Measurements from ENCODE around the gene MRPS35.

MRPS35 gene

DNA sequence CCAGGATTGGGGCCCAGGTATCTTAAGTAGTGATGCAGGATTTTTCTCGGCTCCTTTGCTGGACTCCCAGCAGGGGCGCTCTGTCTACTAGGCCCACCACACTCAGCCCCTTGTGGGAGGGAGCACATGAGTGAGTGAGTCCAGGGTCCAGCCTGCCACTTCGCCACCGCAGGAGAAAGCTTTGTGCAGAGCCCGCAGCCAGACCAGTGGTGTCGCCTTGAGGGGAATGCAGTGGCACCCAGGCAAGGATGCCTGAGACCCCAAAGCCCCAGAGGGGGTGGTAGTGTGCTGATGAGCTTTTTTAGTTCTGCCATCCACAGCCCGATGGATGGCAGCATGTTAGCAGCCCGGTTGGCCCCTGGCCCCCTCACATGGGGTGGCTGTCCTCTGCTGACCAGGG lies 5.4 kb upstream of the MRPS35 start:
- H3K4me3 ChIP-seq (replicated peaks in 1 of 2; ENCODE audit: low read depth in 2 of 2, low read length in 2 of 2), result no peak overlapping the region
- no peak for DNase-seq (ENCODE audit: low read depth in 2 of 2)
- TF ChIP-seq, protein P1, sequence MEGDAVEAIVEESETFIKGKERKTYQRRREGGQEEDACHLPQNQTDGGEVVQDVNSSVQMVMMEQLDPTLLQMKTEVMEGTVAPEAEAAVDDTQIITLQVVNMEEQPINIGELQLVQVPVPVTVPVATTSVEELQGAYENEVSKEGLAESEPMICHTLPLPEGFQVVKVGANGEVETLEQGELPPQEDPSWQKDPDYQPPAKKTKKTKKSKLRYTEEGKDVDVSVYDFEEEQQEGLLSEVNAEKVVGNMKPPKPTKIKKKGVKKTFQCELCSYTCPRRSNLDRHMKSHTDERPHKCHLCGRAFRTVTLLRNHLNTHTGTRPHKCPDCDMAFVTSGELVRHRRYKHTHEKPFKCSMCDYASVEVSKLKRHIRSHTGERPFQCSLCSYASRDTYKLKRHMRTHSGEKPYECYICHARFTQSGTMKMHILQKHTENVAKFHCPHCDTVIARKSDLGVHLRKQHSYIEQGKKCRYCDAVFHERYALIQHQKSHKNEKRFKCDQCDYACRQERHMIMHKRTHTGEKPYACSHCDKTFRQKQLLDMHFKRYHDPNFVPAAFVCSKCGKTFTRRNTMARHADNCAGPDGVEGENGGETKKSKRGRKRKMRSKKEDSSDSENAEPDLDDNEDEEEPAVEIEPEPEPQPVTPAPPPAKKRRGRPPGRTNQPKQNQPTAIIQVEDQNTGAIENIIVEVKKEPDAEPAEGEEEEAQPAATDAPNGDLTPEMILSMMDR (IDR thresholded peaks at IDR 0.05; ENCODE audit: low read depth, low read length), result no peak

- DNase-seq (ENCODE audit: low read depth in 2 of 2), result no peak
- TF ChIP-seq, protein P1 (IDR thresholded peaks at IDR 0.05; ENCODE audit: low read depth, low read length), result no peak
- H3K4me3 ChIP-seq (replicated peaks in 1 of 2; ENCODE audit: low read depth in 2 of 2, low read length in 2 of 2), result no peak overlapping the region
Measured at GRCh38 chr12:27707216-27707615, 3.4 kb upstream of the MRPS35 start.

DNA sequence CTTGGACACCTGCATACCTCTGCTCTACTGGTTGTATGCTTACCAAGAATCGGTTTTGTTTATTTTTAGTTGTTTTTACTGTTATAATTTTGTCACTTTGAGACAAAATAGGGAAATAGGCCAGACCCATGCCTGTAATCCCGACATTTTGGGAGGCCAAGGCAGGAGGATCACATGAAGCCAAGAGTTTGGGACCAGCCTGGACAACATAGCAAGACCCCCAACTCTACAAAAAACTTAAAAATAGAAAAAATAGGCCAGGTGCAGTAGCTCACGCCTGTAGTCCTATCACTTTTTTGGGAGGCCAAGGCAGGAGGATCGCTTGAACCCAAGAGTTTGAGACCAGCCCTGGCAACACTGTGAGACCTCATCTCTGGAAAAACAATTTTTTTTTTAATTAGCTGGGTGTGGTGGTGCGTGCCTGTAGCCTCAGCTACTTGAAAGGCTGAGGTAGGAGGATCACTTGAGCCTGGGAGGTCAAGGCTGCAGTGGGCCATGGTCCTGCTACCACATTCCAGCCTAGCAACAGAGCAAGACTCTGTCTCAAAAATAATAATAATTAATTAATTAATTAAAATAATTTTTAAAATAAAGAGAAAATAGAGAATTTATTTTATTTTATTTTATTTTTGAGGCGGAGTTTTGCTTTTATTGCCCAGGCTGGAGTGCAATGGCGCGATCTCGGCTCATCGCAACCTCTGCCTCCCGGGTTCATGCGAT lies 1.3 kb upstream of the MRPS35 start:
- DNase-seq (ENCODE audit: low read depth in 2 of 2), result no peak
- TF ChIP-seq, protein P1 (IDR thresholded peaks at IDR 0.05; ENCODE audit: low read depth, low read length), result no peak

GRCh38 chr12:27709932-27710591 lies 570 bp upstream of the MRPS35 start:
- TF ChIP-seq, protein P1 (IDR thresholded peaks at IDR 0.05; ENCODE audit: low read depth, low read length), result no peak
- peak; percentile 58 to 74 for DNase-seq (ENCODE audit: low read depth in 2 of 2)
- peak overlapping the region; percentile 97 to 100 for H3K4me3 ChIP-seq (replicated peaks in 1 of 2; ENCODE audit: low read depth in 2 of 2, low read length in 2 of 2)

More for the DNA sequence above, 1.3 kb upstream of the MRPS35 start:
- no peak overlapping the region for H3K4me3 ChIP-seq (replicated peaks in 1 of 2; ENCODE audit: low read depth in 2 of 2, low read length in 2 of 2)

DNA sequence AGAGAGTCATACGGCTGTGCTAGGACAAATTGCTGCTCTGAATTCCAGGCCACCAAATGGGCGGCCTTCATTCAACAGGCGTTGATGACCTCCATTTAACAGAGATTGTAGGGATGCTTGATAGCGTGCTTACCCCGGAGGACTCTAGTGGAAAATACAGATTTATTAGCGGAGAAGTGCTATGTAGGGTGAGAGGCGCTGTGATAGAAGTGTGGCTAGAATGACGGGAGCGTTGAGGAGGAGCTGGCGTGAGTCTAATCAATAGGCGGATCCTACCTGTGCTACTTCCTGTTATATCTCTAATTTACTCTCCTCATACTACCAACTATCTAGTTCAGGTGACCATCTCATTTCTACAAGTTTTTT lies 668 bp downstream of the MRPS35 start:
- TF ChIP-seq, protein P1 (IDR thresholded peaks at IDR 0.05; ENCODE audit: low read depth, low read length), result no peak
- H3K4me3 ChIP-seq (replicated peaks in 1 of 2; ENCODE audit: low read depth in 2 of 2, low read length in 2 of 2), result peak overlapping the region; percentile 97 to 100
- peak in 1 of 2 donors; percentile 8 for DNase-seq (ENCODE audit: low read depth in 2 of 2)

DNA sequence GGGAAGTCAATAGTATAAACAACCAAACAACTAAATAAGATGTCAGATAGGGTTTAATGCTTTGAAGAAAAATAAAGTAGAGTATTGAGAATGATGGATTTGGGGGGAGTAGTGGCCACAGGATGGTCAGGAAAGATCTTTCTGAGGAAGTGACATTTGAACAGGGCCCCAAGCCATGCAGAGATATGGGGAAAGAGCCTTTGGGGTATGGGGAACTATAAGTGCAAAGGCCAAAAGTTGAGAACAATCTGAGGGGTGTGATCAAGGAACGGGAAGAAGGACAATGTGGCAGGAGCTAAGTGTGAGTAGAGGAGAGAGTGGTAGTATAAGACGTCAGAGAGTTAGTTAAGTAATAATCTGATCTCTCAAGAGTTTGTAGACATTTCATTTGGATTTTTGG lies 1.3 kb downstream of the MRPS35 start:
- TF ChIP-seq, protein P1 (IDR thresholded peaks at IDR 0.05; ENCODE audit: low read depth, low read length), result no peak
- peak overlapping the region; percentile 97 to 100 for H3K4me3 ChIP-seq (replicated peaks in 1 of 2; ENCODE audit: low read depth in 2 of 2, low read length in 2 of 2)
- no peak for DNase-seq (ENCODE audit: low read depth in 2 of 2)

All from cardiac fibroblast (primary cell).